BJ (cell line): ENCODE data around the gene SYCP2L. TPM values are rescaled to one million over a fixed set of nuclear protein-coding genes. Genes with fewer than 3 reads are reported as not detected.
"Not testable (repeated sequence)": the region's sequence is repeated elsewhere in the genome, so short reads cannot be mapped to it uniquely, and the experiment has no call there.

ENCODE experiments used
- CTCF ChIA-PET: fragments of 350-600 bp; formaldehyde crosslinking; extraction: SDS; loops from one replicate; lab custom pipeline; 2021; ENCODE audit warnings: antibody characterized with exemption, inconsistent platforms; lab: Yijun Ruan, JAX
- POLR2A ChIA-PET: fragments of 300-600 bp; sonication (Branson Sonifier 250); formaldehyde crosslinking; extraction: SDS; loops from one replicate; lab custom pipeline; 2021; ENCODE audit warnings: antibody characterized with exemption; lab: Charles Lee
- DNase-seq: peaks from one replicate; pipeline ENCODE4 v3.0.0-alpha.2; 2011; ENCODE audit warnings: low read depth
- H3K27me3 ChIP-seq: 2 replicates; pipeline ENCODE4 v1.6.0; 2011; ENCODE audit warnings: low read length; ENCODE audit not compliant: control insufficient read depth, insufficient read depth
- H3K36me3 ChIP-seq: 2 replicates; pipeline ENCODE4 v1.5.1; 2011; ENCODE audit warnings: low read length; ENCODE audit not compliant: control insufficient read depth, insufficient read depth
- H3K4me3 ChIP-seq: 2 replicates; pipeline ENCODE4 v1.5.1; 2011; ENCODE audit warnings: low read depth, mild to moderate bottlenecking, control low read depth, low read length
- CTCF ChIP-seq: IDR thresholded peaks from 2 replicates; pipeline ENCODE4 v1.5.1; 2011; ENCODE audit warnings: low read depth, mild to moderate bottlenecking, control low read depth, inconsistent platforms, low read length, moderate library complexity; ENCODE audit not compliant: insufficient read depth
- polyA plus RNA-seq: library from polyadenylated mRNA; depleted of rRNA; stranded (reverse); fragments of >200 nt; gene quantifications from 2 replicates; pipeline ENCODE4 v1.2.3, GENCODE V29; 2011

Gene SYCP2L
- polyA plus RNA-seq, 1 experiment: 0.04 TPM

GRCh38 chr6:10854922-10855632 is 31.8 kb upstream of the SYCP2L start:
- TF ChIP-seq CTCF: no peak
- Histone ChIP-seq H3K4me3 (no peak overlapping the region), H3K27me3 (no peaks in the 10 kb centered on the region), H3K36me3 (no peaks in the 10 kb centered on the region)
- ChIA-PET CTCF (interaction anchor here (0.7 kb wide), 1 partner anchor 19 kb away, joined by 3 read pairs; no protein-coding TSS in a partner anchor), POLR2A (no interaction called here)
- DNase-seq: no peak

- no peaks in the 10 kb centered on the region for H3K27me3 ChIP-seq
- POLR2A ChIA-PET: no interaction called here
- CTCF ChIA-PET: no interaction called here
- H3K36me3 ChIP-seq: no peaks in the 10 kb centered on the region
- no peak overlapping the region for H3K4me3 ChIP-seq
- no peak for TF ChIP-seq CTCF
- no peak for DNase-seq
Observed at GRCh38 chr6:10857259-10857658, 29.6 kb upstream of the SYCP2L start.

- no peak for TF ChIP-seq CTCF
Observed at GRCh38 chr6:10861086-10861485, 25.8 kb upstream of the SYCP2L start.

GRCh38 chr6:10862361-10862760 is 24.5 kb upstream of the SYCP2L start:
- POLR2A ChIA-PET: no interaction called here
- no peaks in the 10 kb centered on the region for H3K36me3 ChIP-seq
- CTCF ChIA-PET: interaction anchor here (1.4 kb wide), 1 partner anchor 10 kb away, joined by 4 read pairs; no protein-coding TSS in a partner anchor
- no peak overlapping the region for H3K4me3 ChIP-seq
- no peaks in the 10 kb centered on the region for H3K27me3 ChIP-seq
- TF ChIP-seq CTCF: no peak
- no peak for DNase-seq

More at GRCh38 chr6:10861086-10861485, 25.8 kb upstream of the SYCP2L start:
- Histone ChIP-seq H3K27me3 (no peaks in the 10 kb centered on the region), H3K36me3 (no peaks in the 10 kb centered on the region), H3K4me3 (no peak overlapping the region)
- CTCF ChIA-PET: interaction anchor here (0.6 kb wide), 1 partner anchor 12 kb away, joined by 3 read pairs; no protein-coding TSS in a partner anchor
- no peak for DNase-seq
- POLR2A ChIA-PET: no interaction called here

- POLR2A ChIA-PET, H3K36me3 ChIP-seq, DNase-seq, H3K4me3 ChIP-seq, CTCF ChIA-PET, H3K27me3 ChIP-seq: not testable (repeated sequence)
Observed at GRCh38 chr6:10863031-10863430, 23.8 kb upstream of the SYCP2L start.

- POLR2A ChIA-PET, H3K27me3 ChIP-seq, H3K36me3 ChIP-seq, DNase-seq, H3K4me3 ChIP-seq: not testable (repeated sequence)
- CTCF ChIA-PET: interaction anchor here (1.5 kb wide), 1 partner anchor 8 kb away, joined by 4 read pairs; no protein-coding TSS in a partner anchor
Observed at GRCh38 chr6:10866709-10867108, 20.1 kb upstream of the SYCP2L start.
